ENCODE measurements around the gene CAB39.

The CAB39 gene

DNA sequence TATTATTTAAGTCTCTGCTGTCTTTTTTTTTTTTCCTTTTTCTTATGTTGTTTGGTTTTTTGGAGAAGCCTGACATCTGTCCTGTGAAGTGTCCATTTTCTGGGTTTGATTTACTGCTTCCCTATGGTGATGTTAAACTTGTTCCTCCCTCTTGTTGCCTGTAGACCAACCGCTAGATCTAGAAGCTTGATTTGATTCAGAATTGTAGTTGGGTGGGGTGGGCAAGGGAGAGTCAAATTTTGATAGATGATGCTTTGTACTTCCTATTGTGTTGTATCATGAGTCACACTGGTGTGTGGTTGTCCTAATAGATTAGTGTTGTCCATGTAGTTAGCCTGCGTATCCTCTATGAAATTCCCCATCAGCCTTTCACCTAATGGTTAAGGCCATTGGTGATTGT lies 35.4 kb downstream of the CAB39 start:
- no peak for DNase-seq (ENCODE audit: low read depth)
- no peak overlapping the region for H3K4me3 ChIP-seq (ENCODE audit: low read depth, low read length)
- TF ChIP-seq, protein P1, sequence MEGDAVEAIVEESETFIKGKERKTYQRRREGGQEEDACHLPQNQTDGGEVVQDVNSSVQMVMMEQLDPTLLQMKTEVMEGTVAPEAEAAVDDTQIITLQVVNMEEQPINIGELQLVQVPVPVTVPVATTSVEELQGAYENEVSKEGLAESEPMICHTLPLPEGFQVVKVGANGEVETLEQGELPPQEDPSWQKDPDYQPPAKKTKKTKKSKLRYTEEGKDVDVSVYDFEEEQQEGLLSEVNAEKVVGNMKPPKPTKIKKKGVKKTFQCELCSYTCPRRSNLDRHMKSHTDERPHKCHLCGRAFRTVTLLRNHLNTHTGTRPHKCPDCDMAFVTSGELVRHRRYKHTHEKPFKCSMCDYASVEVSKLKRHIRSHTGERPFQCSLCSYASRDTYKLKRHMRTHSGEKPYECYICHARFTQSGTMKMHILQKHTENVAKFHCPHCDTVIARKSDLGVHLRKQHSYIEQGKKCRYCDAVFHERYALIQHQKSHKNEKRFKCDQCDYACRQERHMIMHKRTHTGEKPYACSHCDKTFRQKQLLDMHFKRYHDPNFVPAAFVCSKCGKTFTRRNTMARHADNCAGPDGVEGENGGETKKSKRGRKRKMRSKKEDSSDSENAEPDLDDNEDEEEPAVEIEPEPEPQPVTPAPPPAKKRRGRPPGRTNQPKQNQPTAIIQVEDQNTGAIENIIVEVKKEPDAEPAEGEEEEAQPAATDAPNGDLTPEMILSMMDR (IDR thresholded peaks at IDR 0.05; ENCODE audit: low read depth, low read length, missing control alignments): no peak

DNA sequence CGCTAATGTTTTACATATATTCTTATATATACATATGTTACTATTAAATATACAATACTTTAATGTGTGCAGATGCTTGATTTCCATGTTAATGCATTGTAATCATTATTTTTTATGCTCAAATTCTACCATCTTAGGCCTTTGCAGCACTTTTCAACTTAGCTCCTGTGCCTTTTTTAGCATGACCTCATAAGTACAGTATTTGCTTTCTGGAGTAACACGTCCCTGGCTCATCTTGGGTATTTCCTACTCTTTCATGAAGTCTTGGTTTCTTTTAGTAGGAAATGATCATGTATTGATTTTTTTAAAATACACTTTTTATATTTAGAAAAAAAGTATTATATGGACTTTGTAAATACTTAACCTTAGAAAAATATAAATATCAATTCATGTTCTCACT lies 36.5 kb downstream of the CAB39 start:
- H3K4me3 ChIP-seq (ENCODE audit: low read depth, low read length): no peak overlapping the region
- TF ChIP-seq, protein P1 (IDR thresholded peaks at IDR 0.05; ENCODE audit: low read depth, low read length, missing control alignments): no peak
- no peak for DNase-seq (ENCODE audit: low read depth)

DNA sequence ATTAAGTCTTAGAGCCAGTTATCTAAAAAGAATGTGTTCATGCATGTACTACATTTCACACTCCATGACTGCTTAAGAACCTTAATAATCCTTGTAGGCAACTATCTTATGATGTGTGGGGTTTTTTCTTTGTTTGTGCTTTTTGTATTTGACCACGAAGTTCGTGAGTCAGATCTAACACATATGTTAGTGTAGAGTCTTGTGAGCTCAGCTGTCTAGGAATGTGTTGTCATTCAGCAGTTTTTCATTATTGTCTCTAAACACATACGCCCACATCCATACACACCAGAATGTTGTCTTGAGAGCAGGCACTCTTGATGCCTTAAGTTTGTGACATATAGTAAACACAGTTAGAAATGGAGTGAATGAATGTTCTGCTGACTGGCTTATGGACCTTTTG lies 38.4 kb downstream of the CAB39 start:
- TF ChIP-seq, protein P1 (IDR thresholded peaks at IDR 0.05; ENCODE audit: low read depth, low read length, missing control alignments): no peak
- no peak overlapping the region for H3K4me3 ChIP-seq (ENCODE audit: low read depth, low read length)
- DNase-seq (ENCODE audit: low read depth): no peak

DNA sequence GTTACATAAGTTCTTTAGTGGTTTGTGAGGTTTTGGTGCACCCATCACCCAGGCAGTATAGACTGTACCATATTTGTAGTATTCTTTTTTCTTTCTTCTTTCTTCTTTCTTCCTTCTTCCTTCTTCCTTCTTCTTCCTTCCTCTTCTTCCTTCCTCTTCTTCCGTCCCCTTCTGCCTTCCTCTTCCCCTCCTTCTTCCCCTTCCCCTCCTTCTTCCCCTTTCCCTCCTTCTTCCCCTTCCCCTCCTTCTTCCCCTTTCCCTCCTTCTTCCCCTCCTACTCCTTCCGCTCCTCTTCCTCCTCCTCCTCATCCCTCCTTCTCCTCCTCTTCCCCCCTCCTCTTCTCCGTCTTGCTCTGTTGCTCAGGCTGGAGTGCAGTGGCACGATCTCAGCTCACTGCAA lies 41.6 kb downstream of the CAB39 start:
- H3K4me3 ChIP-seq (ENCODE audit: low read depth, low read length): no peak overlapping the region
- TF ChIP-seq, protein P1 (IDR thresholded peaks at IDR 0.05; ENCODE audit: low read depth, low read length, missing control alignments): no peak
- no peak for DNase-seq (ENCODE audit: low read depth)

DNA sequence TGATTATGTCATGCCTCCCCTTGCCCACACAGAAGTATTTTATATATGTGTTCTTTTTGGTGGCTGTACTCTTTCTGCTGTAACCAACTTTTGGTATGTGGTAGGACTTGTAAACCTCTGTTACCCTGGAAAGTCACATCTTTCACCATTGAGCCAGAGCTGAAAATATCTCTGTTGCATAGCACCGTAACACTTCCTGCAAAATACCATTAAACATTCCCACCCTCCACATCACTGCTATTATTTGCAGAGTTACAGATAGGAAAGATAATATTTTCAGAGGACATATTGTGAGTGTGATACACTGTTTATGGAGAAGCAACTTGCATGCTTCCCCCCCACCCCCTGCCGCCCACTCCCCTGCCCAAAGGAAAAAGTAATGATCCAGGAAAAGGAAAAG lies 44.8 kb downstream of the CAB39 start:
- TF ChIP-seq, protein P1 (IDR thresholded peaks at IDR 0.05; ENCODE audit: low read depth, low read length, missing control alignments): no peak
- no peak overlapping the region for H3K4me3 ChIP-seq (ENCODE audit: low read depth, low read length)
- no peak for DNase-seq (ENCODE audit: low read depth)

GRCh38 chr2:230758566-230759480 lies 46.2 kb downstream of the CAB39 start:
- TF ChIP-seq, protein P1 (IDR thresholded peaks at IDR 0.05; ENCODE audit: low read depth, low read length, missing control alignments): no peak
- no peak for DNase-seq (ENCODE audit: low read depth)
- no peak overlapping the region for H3K4me3 ChIP-seq (ENCODE audit: low read depth, low read length)

Measured in GM12864 (cell line).